NOMO-1 (cell line): ENCODE results near the gene FILIP1L.
A peak's percentile ranks its signal among the peaks of the same experiment; 100 is the strongest.
"Not testable (repeated sequence)": the region's sequence is repeated elsewhere in the genome, so short reads cannot be mapped to it uniquely, and the experiment has no call there.

ENCODE experiments used
- DNase-seq, 2 experiments: peaks; one replicate each; lab custom pipeline; 2025; ENCODE audit not compliant: unreplicated experiment in 2 of 2; lab: John Stamatoyannopoulos, UW

The FILIP1L gene

GRCh38 chr3:99854756-99855298 is 259.5 kb downstream of the FILIP1L start:
- DNase-seq = no peak

GRCh38 chr3:99852851-99853250 is 261.4 kb downstream of the FILIP1L start:
- DNase-seq = no peak

- DNase-seq = no peak
Measured at GRCh38 chr3:99851955-99852354, 262.3 kb downstream of the FILIP1L start.

- DNase-seq = peak; percentile 45 to 82
Measured at GRCh38 chr3:99850608-99851007, 263.7 kb downstream of the FILIP1L start.

GRCh38 chr3:99848433-99848832 is 265.9 kb downstream of the FILIP1L start:
- DNase-seq = no peak

GRCh38 chr3:99846477-99847160 is 267.7 kb downstream of the FILIP1L start:
- DNase-seq = peak; percentile 19 to 49

GRCh38 chr3:99845999-99846398 is 268.3 kb downstream of the FILIP1L start:
- DNase-seq = no peak

- peak; percentile 17 to 28 for DNase-seq
Measured at GRCh38 chr3:99845331-99845730, 269.0 kb downstream of the FILIP1L start.

- no peak for DNase-seq
Measured at GRCh38 chr3:99843590-99844258, 270.6 kb downstream of the FILIP1L start.

- DNase-seq = peak; percentile 5 to 37
Measured at GRCh38 chr3:99842826-99843589, 271.3 kb downstream of the FILIP1L start.

- not testable (repeated sequence) for DNase-seq
Measured at GRCh38 chr3:99841949-99842348, 272.4 kb downstream of the FILIP1L start.

GRCh38 chr3:99839613-99840012 is 274.7 kb downstream of the FILIP1L start:
- DNase-seq = no peak

- no peak for DNase-seq
Measured at GRCh38 chr3:99838755-99839154, 275.5 kb downstream of the FILIP1L start.

GRCh38 chr3:99837715-99838114 is 276.6 kb downstream of the FILIP1L start:
- no peak for DNase-seq

GRCh38 chr3:99836681-99837080 is 277.6 kb downstream of the FILIP1L start:
- no peak for DNase-seq

- DNase-seq = no peak
Measured at GRCh38 chr3:99834211-99834957, 279.9 kb downstream of the FILIP1L start.

- DNase-seq = no peak
Measured at GRCh38 chr3:99833617-99834205, 280.6 kb downstream of the FILIP1L start.

- DNase-seq = no peak
Measured at GRCh38 chr3:99829844-99830243, 284.5 kb downstream of the FILIP1L start.

GRCh38 chr3:99825004-99825640 is 289.2 kb downstream of the FILIP1L start:
- DNase-seq = no peak
